BE2C (cell line): ENCODE measurements around the gene GNAI1.

Experiments used
- DNase-seq: peaks from one replicate; pipeline ENCODE4 v3.0.0-alpha.2; 2020
- H3K27me3 ChIP-seq: fragments of 250-450 bp; sonication (Bioruptor Pico); 2 replicates; pipeline ENCODE4 v1.5.1; 2020; ENCODE audit warnings: mild to moderate bottlenecking
- H3K36me3 ChIP-seq: fragments of 250-450 bp; sonication (Bioruptor Pico); 2 replicates; pipeline ENCODE4 v1.5.1; 2020; ENCODE audit warnings: mild to moderate bottlenecking
- H3K4me1 ChIP-seq: fragments of 250-450 bp; sonication (Bioruptor Pico); 2 replicates; pipeline ENCODE4 v1.5.1; 2020
- H3K4me3 ChIP-seq: 2 replicates; pipeline ENCODE4 v1.5.1; 2011; ENCODE audit warnings: low read depth, low read length
- H3K9me3 ChIP-seq: fragments of 250-450 bp; sonication (Bioruptor Pico); 2 replicates; pipeline ENCODE4 v1.5.1; 2020
- CTCF ChIP-seq: IDR thresholded peaks from 2 replicates; pipeline ENCODE4 v1.5.1; 2012; ENCODE audit warnings: mild to moderate bottlenecking, low read depth, low read length

GNAI1 gene

GRCh38 chr7:80135309-80136104 lies 876 bp downstream of the GNAI1 start:
- H3K4me3 ChIP-seq, result peak overlapping the region; percentile 97
- peaks cover 5% of the 10 kb centered on the region; the same call in 1 of the 2 replicates for H3K36me3 ChIP-seq
- H3K4me1 ChIP-seq, result peaks cover 7% of the 10 kb centered on the region
- peak; percentile 20 for DNase-seq
- TF ChIP-seq CTCF, result no peak
- no peaks in the 10 kb centered on the region for H3K27me3 ChIP-seq
- no peaks in the 10 kb centered on the region for H3K9me3 ChIP-seq

GRCh38 chr7:80136261-80137055 lies 1.8 kb downstream of the GNAI1 start:
- Histone ChIP-seq H3K4me3 (peak overlapping the region; percentile 97), H3K9me3 (no peaks in the 10 kb centered on the region), H3K27me3 (no peaks in the 10 kb centered on the region), H3K4me1 (peaks cover 7% of the 10 kb centered on the region), H3K36me3 (peaks cover 5% of the 10 kb centered on the region; the same call in 1 of the 2 replicates)
- no peak for TF ChIP-seq CTCF
- no peak for DNase-seq

GRCh38 chr7:80137410-80137809 lies 2.8 kb downstream of the GNAI1 start:
- Histone ChIP-seq H3K4me3 (no peak overlapping the region), H3K36me3 (peaks cover 5% of the 10 kb centered on the region; the same call in 1 of the 2 replicates), H3K27me3 (no peaks in the 10 kb centered on the region), H3K9me3 (no peaks in the 10 kb centered on the region), H3K4me1 (peaks cover 7% of the 10 kb centered on the region)
- DNase-seq, result no peak
- TF ChIP-seq CTCF, result no peak

- TF ChIP-seq CTCF, result no peak
- Histone ChIP-seq H3K36me3 (peaks cover 5% of the 10 kb centered on the region; the same call in 1 of the 2 replicates), H3K9me3 (no peaks in the 10 kb centered on the region), H3K27me3 (no peaks in the 10 kb centered on the region), H3K4me3 (no peak overlapping the region), H3K4me1 (no peaks in the 10 kb centered on the region; the same call in 1 of the 2 replicates)
- no peak for DNase-seq
Measured at GRCh38 chr7:80139236-80139635, 4.6 kb downstream of the GNAI1 start.

GRCh38 chr7:80140388-80140787 lies 5.8 kb downstream of the GNAI1 start:
- no peak for TF ChIP-seq CTCF
- H3K9me3 ChIP-seq, result no peaks in the 10 kb centered on the region
- no peaks in the 10 kb centered on the region for H3K36me3 ChIP-seq
- no peak for DNase-seq
- no peak overlapping the region for H3K4me3 ChIP-seq
- no peaks in the 10 kb centered on the region for H3K27me3 ChIP-seq
- no peaks in the 10 kb centered on the region; the same call in 1 of the 2 replicates for H3K4me1 ChIP-seq
